ENCODE measurements around the gene ATP1B1. TPM values are rescaled to one million over a fixed set of nuclear protein-coding genes. Genes with fewer than 3 reads are reported as not detected.

The ATP1B1 gene
- total and polyA plus RNA-seq, 2 of the 8 experiments (the other 6 are each of a cell fraction or from before 2014, with no cell fraction given) = 16.3 to 76.5 TPM

GRCh38 chr1:169108863-169109560 is 2.5 kb downstream of the ATP1B1 start:
- Histone ChIP-seq H3K36me3 (ENCODE audit: control insufficient read depth in 2 of 4, insufficient read depth in 4 of 4, low read length in 3 of 4) (peaks cover 2 to 20% (median 7%) of the 10 kb centered on the region in 4 experiments; a peak in 5 of 8 replicates), H3K23me2 (ENCODE audit: low read depth, low read length) (peaks cover 14% of the 10 kb centered on the region), H3K9ac (replicated peaks in 1 of 4; ENCODE audit: extremely low read depth in 1 of 4, low read depth in 3 of 4, low read length in 3 of 4) (no peak overlapping the region), H3K4me1 (replicated peaks in 1 of 4; ENCODE audit: control insufficient read depth in 3 of 4, insufficient read depth in 4 of 4, low read length in 3 of 4) (peaks cover 19 to 38% (median 26%) of the 10 kb centered on the region in 4 experiments), H3K56ac (replicated peaks; ENCODE audit: insufficient read length, low read depth, low read length) (no peak overlapping the region), H3K4ac (replicated peaks; ENCODE audit: insufficient read length, low read depth, low read length) (no peak overlapping the region), H3K4me2 (ENCODE audit: insufficient read depth in 1 of 2, low read depth in 2 of 2, low read length in 2 of 2) (peak overlapping the region; percentile 95 to 99), H4K20me1 (replicated peaks in 1 of 2; ENCODE audit: control insufficient read depth in 1 of 2, insufficient read depth in 2 of 2, low read length in 2 of 2) (peaks cover 5% of the 10 kb centered on the region in 2 experiments), H3K23ac (ENCODE audit: insufficient read length) (no peak overlapping the region), H3K27me3 (replicated peaks in 1 of 4; ENCODE audit: control insufficient read depth in 3 of 4, extremely low read depth in 1 of 4, insufficient read depth in 3 of 4, low read length in 3 of 4) (no peaks in the 10 kb centered on the region; a peak in 1 of 7 replicates), H3K27ac (ENCODE audit: low read depth, low read length) (no peak overlapping the region), H3K9me3 (ENCODE audit: insufficient read depth in 2 of 2, low read depth in 1 of 2, low read length in 1 of 2) (no peaks in the 10 kb centered on the region), H4K91ac (replicated peaks; ENCODE audit: insufficient read length, low read length) (no peak overlapping the region), H3K79me2 (ENCODE audit: control insufficient read depth in 1 of 2, insufficient read depth in 2 of 2, low read length in 2 of 2) (peaks cover 22 to 58% of the 10 kb centered on the region in 2 experiments), H2BK12ac (ENCODE audit: low read depth, low read length) (no peak overlapping the region), H4K5ac (ENCODE audit: insufficient read length, low read depth, low read length) (no peak overlapping the region), H3K79me1 (ENCODE audit: low read depth, low read length) (peaks cover 12% of the 10 kb centered on the region; the same call in 1 of the 2 replicates), H2AFZ (ENCODE audit: low read length) (no peak overlapping the region), H2BK120ac (replicated peaks; ENCODE audit: low read depth, low read length) (no peak overlapping the region), H3K14ac (ENCODE audit: insufficient read length) (no peak overlapping the region), H2BK15ac (ENCODE audit: low read length) (peak overlapping the region; percentile 84; the same call in 1 of the 2 replicates), H4K8ac (ENCODE audit: extremely low read depth, insufficient read depth, low read length) (no peak overlapping the region), H2BK5ac (ENCODE audit: low read depth, low read length) (0 out of 2 replicates have a peak overlapping the region, but pooled peaks have one; percentile 32), H2BK20ac (ENCODE audit: low read length) (no peak overlapping the region), H3K18ac (ENCODE audit: extremely low read depth, low read length) (no peak overlapping the region), H3K4me3 (ENCODE audit: extremely low read depth in 1 of 4, insufficient read depth in 2 of 4, low read depth in 3 of 4, low read length in 4 of 4) (peak overlapping the region in 1 of 4 experiments; percentile 93; a peak in 4 of 8 replicates), H2AK5ac (ENCODE audit: low read depth, low read length) (no peak overlapping the region)
- CTCF ChIA-PET (ENCODE audit: partially characterized antibody) = interaction anchor here (0.6 to 2.0 kb wide), 10 partner anchors 11 to 506 kb away, joined by 3 to 8 read pairs (median 3); no protein-coding TSS in a partner anchor
- no peak for TF ChIP-seq TCF12 (IDR thresholded peaks at IDR 0.05; ENCODE audit: low read depth, low read length)
- TF ChIP-seq RAD21 (IDR thresholded peaks at IDR 0.05 in 1 of 2, conservative IDR thresholded peaks at IDR 0.05 in 1 of 2; ENCODE audit: low read depth in 2 of 2, low read length in 2 of 2) = peak; percentile 20 to 43; a peak in 2 of 4 replicates
- TF ChIP-seq, protein P1, sequence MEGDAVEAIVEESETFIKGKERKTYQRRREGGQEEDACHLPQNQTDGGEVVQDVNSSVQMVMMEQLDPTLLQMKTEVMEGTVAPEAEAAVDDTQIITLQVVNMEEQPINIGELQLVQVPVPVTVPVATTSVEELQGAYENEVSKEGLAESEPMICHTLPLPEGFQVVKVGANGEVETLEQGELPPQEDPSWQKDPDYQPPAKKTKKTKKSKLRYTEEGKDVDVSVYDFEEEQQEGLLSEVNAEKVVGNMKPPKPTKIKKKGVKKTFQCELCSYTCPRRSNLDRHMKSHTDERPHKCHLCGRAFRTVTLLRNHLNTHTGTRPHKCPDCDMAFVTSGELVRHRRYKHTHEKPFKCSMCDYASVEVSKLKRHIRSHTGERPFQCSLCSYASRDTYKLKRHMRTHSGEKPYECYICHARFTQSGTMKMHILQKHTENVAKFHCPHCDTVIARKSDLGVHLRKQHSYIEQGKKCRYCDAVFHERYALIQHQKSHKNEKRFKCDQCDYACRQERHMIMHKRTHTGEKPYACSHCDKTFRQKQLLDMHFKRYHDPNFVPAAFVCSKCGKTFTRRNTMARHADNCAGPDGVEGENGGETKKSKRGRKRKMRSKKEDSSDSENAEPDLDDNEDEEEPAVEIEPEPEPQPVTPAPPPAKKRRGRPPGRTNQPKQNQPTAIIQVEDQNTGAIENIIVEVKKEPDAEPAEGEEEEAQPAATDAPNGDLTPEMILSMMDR (IDR thresholded peaks at IDR 0.05; ENCODE audit: control extremely low read depth in 1 of 3, insufficient read depth in 1 of 3, low read depth in 1 of 3, low read length in 3 of 3) = peak in 2 of 3 experiments; percentile 20 to 24; a peak in 2 of 4 replicates
- no peak for FAIRE-seq
- 84% methylated on average over 10 of the region's 10 CpGs; no CpG with 5 or more reads in 1 of the 2 experiments for WGBS, 2 experiments (ENCODE audit: extremely low coverage in 1 of 2, insufficient coverage in 1 of 2, insufficient read length in 1 of 2, insufficient replicate concordance in 2 of 2, low coverage in 1 of 2, low lambda C conversion rate in 2 of 2, missing lambda C conversion rate in 1 of 2)
- POLR2A ChIA-PET (ENCODE audit: partially characterized antibody) = interaction anchor here (0.7 to 3.0 kb wide), 3 partner anchors 11 to 42 kb away, joined by 3 to 13 read pairs (median 5); no protein-coding TSS in a partner anchor
- DNase-seq (ENCODE audit: low read depth in 1 of 2, low spot score in 2 of 2) = no peak

Data from H1 (cell line).